Upper lobe of left lung (tissue), 4 donors: ENCODE data around the gene AKNA.

Source experiments
- CTCF ChIP-seq, 6 experiments: fragments of 450-650 bp in 4 of 6; fragments of 200-600 bp in 2 of 6; sonication (generic) in 2 of 6; IDR thresholded peaks; one replicate each; pipeline ENCODE4 v1.5.1; 2016 to 2019; ENCODE audit warnings: antibody characterized with exemption in 6 of 6
- EP300 ChIP-seq, 4 donors: sonication (generic); formaldehyde crosslinking; IDR thresholded peaks; one replicate each; pipeline ENCODE4 v1.5.1; 2017; ENCODE audit warnings: antibody characterized with exemption in 4 of 4, control low read depth in 2 of 4
- POLR2A ChIP-seq, 4 donors: fragments of 450-650 bp; IDR thresholded peaks; one replicate each; pipeline ENCODE4 v1.5.1; 2016 to 2017; ENCODE audit warnings: antibody characterized with exemption in 4 of 4, mild to moderate bottlenecking in 2 of 4
- POLR2AphosphoS5 ChIP-seq, 2 donors: sonication (generic); formaldehyde crosslinking; IDR thresholded peaks; one replicate each; pipeline ENCODE4 v1.5.1; 2017; ENCODE audit warnings: antibody characterized with exemption in 2 of 2

DNA sequence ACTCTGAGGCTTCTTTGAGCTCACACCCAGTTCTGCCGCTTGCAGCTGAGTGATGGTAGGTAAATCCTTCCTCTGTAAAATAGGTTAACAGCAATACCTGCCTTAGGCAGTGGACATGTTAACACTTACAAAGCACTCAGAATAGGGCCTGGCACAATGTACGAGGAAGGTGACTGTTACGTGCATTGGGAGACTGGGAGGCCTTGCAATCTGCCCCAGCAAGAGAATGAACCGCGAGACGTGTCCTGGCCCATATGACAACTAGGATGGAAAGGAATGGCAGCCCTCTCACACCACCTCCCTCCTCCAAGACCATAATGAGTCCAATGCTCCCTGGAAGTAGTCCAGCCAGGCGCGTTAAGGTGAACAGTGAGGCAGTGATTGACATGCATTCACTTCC, 23.1 kb upstream of the AKNA start:
- no peak for TF ChIP-seq POLR2A (IDR thresholded peaks at IDR 0.05)
- TF ChIP-seq CTCF (IDR thresholded peaks at IDR 0.05) = no peak
- TF ChIP-seq POLR2AphosphoS5 (IDR thresholded peaks at IDR 0.05) = no peak
- TF ChIP-seq EP300 (IDR thresholded peaks at IDR 0.05) = no peak
